ENCODE results near the gene P2RY13.

DNA sequence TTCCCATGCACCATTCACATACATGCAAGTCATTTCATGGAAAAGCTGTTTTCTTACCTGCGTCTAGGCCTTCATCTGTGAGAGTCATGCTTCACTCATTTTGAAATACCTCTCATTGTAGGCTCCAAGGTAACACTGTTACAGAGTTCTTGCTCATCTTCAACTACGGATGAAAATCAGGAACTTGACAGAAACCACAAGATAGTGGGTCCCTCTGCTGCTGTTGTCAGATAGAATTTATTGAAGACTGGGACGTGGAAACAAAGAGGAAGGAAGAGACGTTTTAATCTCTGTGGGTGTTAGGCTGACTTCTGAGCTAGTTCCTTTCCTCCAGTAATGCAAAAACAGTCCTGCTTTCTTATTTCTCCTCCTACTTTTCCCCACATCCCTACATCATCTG is 51.1 kb downstream of the P2RY13 start, which contains the start of gene P2RY14:
- TF ChIP-seq, protein P1, sequence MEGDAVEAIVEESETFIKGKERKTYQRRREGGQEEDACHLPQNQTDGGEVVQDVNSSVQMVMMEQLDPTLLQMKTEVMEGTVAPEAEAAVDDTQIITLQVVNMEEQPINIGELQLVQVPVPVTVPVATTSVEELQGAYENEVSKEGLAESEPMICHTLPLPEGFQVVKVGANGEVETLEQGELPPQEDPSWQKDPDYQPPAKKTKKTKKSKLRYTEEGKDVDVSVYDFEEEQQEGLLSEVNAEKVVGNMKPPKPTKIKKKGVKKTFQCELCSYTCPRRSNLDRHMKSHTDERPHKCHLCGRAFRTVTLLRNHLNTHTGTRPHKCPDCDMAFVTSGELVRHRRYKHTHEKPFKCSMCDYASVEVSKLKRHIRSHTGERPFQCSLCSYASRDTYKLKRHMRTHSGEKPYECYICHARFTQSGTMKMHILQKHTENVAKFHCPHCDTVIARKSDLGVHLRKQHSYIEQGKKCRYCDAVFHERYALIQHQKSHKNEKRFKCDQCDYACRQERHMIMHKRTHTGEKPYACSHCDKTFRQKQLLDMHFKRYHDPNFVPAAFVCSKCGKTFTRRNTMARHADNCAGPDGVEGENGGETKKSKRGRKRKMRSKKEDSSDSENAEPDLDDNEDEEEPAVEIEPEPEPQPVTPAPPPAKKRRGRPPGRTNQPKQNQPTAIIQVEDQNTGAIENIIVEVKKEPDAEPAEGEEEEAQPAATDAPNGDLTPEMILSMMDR (IDR thresholded peaks at IDR 0.05; ENCODE audit: low read depth, low read length): no peak
- TF ChIP-seq POLR2A (IDR thresholded peaks at IDR 0.05; ENCODE audit: extremely low read depth, insufficient read length): no peak
